Measurements from ENCODE around the gene BTG2. TPM values are rescaled to one million over a fixed set of nuclear protein-coding genes. Genes with fewer than 3 reads are reported as not detected.
"Not testable (repeated sequence)": the region's sequence is repeated elsewhere in the genome, so short reads cannot be mapped to it uniquely, and the experiment has no call there.

BTG2 gene
- total RNA-seq, 1 donor from 2014 or later = 33.7 TPM

DNA sequence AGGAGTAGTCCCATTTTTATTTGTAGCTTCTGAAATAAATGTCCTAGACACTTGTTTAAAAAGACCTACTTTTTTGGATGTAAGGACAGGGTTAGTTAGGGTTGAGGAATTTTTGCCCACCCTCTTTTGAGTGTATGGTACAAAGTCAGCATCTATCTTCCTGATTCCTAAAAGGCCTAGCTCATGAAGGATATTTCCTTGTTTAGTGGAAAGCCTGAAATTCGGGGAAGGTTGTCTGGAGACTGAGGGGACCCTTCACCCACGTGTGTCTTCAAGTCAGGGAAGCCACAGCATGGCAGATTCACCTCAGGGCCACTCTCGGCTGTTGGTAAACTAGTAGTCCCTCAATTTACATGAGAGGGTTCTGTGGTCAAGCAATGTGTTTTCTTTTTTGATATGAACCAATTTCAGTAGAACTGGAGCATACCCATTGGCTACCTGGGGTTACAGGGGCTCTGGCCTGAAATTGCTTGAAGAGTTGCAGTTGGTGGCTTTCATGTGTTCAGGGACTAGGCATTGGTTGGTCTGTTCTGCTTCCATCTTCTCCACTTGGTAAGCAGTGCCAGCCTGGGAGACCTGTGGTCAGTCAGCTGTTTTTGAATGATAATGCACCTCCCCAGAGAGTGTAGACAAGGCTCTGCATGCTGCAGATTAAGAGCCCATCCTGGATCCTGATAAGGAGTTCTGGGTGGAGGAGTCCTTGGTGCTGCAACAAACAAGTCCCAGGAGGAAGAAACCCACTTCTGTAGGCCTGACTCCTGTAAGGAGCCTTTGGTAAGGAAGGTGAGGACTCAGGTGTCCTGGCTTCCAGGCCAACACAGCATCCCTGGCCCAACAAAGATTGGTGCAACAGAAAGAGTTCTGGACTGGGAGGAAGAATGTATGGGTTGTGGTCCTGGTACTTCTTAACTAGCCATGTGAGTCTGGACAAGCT is 6.3 kb downstream of the BTG2 start:
- H3K4me1 Mint-ChIP-seq (ENCODE audit: unreplicated experiment) = peaks cover 34% of the 10 kb centered on the region
- TF ChIP-seq, protein P1, sequence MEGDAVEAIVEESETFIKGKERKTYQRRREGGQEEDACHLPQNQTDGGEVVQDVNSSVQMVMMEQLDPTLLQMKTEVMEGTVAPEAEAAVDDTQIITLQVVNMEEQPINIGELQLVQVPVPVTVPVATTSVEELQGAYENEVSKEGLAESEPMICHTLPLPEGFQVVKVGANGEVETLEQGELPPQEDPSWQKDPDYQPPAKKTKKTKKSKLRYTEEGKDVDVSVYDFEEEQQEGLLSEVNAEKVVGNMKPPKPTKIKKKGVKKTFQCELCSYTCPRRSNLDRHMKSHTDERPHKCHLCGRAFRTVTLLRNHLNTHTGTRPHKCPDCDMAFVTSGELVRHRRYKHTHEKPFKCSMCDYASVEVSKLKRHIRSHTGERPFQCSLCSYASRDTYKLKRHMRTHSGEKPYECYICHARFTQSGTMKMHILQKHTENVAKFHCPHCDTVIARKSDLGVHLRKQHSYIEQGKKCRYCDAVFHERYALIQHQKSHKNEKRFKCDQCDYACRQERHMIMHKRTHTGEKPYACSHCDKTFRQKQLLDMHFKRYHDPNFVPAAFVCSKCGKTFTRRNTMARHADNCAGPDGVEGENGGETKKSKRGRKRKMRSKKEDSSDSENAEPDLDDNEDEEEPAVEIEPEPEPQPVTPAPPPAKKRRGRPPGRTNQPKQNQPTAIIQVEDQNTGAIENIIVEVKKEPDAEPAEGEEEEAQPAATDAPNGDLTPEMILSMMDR (IDR thresholded peaks at IDR 0.05) = no peak
- no peaks in the 10 kb centered on the region for H3K9me3 Mint-ChIP-seq (ENCODE audit: unreplicated experiment)
- no peak overlapping the region for H3K27ac Mint-ChIP-seq (ENCODE audit: unreplicated experiment)
- H3K4me3 Mint-ChIP-seq (ENCODE audit: unreplicated experiment) = no peak overlapping the region
- H3K36me3 Mint-ChIP-seq (ENCODE audit: unreplicated experiment) = peaks cover 35% of the 10 kb centered on the region
- peaks cover 1% of the 10 kb centered on the region for H3K27me3 Mint-ChIP-seq (ENCODE audit: unreplicated experiment)
- no peak for DNase-seq (ENCODE audit: extremely low spot score, unreplicated experiment)

DNA sequence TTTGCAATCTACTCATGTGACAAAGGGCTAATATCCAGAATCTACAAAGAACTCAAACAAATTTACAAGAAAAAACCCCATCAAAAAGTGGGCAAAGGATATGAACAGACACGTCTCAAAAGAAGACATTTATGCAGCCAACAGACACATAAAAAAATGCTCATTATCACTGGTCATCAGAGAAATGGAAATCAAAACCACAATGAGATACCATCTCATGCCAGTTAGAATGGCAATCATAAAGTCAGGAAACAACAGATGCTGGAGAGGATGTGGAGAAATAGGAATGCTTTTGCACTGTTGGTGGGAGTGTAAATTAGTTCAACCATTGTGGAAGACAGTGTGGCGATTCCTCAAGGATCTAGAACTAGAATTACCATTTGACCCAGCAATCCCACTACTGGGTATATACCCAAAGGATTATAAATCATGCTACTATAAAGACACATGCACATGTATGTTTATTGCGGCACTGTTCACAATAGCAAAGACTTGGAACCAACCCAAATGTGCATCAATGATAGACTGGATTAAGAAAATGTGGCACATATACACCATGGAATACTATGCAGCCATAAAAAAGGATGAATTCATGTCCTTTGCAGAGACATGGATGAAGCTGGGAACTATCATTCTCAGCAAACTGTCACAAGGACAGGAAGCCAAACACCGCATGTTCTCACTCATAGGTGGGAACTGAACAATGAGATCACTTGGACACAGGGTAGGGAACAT is 8.9 kb downstream of the BTG2 start:
- H3K4me1 Mint-ChIP-seq (ENCODE audit: unreplicated experiment); H3K4me3 Mint-ChIP-seq (ENCODE audit: unreplicated experiment); DNase-seq (ENCODE audit: extremely low spot score, unreplicated experiment); H3K27ac Mint-ChIP-seq (ENCODE audit: unreplicated experiment); H3K9me3 Mint-ChIP-seq (ENCODE audit: unreplicated experiment): not testable (repeated sequence)
- Mint-ChIP-seq H3K27me3 (ENCODE audit: unreplicated experiment) (peaks cover 21% of the 10 kb centered on the region), H3K36me3 (ENCODE audit: unreplicated experiment) (peaks cover 12% of the 10 kb centered on the region)

DNA sequence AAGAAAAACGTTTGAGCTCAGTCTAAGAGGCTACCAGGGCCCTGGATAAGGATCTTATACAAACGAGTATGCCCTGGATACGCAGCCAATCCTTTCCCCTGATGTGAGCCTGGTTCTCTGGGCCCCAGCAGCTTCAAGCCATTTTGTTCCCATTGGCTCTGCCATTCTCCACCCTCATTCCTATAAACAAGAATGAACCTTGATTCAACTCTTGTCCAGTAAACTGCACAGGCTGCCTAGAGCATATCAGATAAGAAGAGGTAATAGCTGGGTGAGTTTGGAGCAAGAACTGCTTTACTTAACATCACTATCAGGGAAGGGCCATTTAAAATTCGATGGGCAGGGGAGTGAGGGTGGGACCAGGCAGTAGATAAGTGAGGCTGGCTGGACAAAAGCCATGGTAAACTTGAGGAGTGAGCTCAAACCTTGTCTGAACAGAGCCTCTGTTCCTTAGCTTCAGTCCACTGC is 11.3 kb downstream of the BTG2 start:
- Mint-ChIP-seq H3K27ac (ENCODE audit: unreplicated experiment) (no peak overlapping the region), H3K4me3 (ENCODE audit: unreplicated experiment) (no peak overlapping the region), H3K36me3 (ENCODE audit: unreplicated experiment) (peaks cover 2% of the 10 kb centered on the region), H3K9me3 (ENCODE audit: unreplicated experiment) (no peaks in the 10 kb centered on the region), H3K4me1 (ENCODE audit: unreplicated experiment) (peaks cover 2% of the 10 kb centered on the region), H3K27me3 (ENCODE audit: unreplicated experiment) (peaks cover 36% of the 10 kb centered on the region)
- DNase-seq (ENCODE audit: extremely low spot score, unreplicated experiment) = no peak
- TF ChIP-seq, protein P1 (IDR thresholded peaks at IDR 0.05) = no peak

DNA sequence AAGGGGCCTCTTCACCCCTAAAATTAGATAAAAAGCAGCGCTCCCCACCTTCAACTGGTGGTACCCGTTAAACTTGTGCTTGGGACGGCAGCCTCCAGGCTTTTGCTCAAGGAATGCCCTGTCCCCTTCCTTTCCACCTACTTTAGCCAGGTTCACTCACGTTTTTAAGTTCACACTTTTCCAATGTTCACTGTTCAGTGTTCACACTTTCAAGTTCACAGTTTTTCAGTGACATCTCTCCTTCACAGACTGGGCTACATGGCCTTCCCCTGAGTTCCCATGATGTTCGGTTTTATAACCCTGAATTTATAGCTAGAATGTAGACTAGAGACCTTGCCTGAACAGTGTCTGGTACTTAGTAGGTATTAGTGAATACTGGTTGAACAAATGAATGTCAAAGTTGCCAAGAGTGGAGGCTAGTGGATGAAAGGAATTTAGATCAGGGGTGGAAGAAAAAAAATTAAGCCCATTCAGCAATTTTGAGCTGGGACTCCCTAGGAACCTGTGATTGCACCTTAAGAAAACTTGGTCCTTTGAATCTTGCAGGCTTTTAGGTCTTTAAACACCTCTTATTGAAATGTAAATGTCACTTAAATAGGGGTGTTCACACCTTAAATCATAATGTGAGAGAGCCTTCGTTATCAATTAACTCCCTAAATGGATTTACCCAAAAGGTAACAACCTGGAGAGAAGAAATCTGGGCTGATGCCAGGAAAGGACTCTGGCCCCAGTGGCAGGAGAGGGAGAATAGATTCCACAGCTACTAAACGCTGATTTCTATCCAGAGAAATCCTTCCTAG is 12.3 kb downstream of the BTG2 start:
- Mint-ChIP-seq H3K9me3 (ENCODE audit: unreplicated experiment) (no peaks in the 10 kb centered on the region), H3K4me1 (ENCODE audit: unreplicated experiment) (peaks cover 5% of the 10 kb centered on the region), H3K4me3 (ENCODE audit: unreplicated experiment) (no peak overlapping the region), H3K27me3 (ENCODE audit: unreplicated experiment) (peaks cover 41% of the 10 kb centered on the region), H3K27ac (ENCODE audit: unreplicated experiment) (no peak overlapping the region), H3K36me3 (ENCODE audit: unreplicated experiment) (peaks cover 2% of the 10 kb centered on the region)
- DNase-seq (ENCODE audit: extremely low spot score, unreplicated experiment) = no peak
- TF ChIP-seq, protein P1 (IDR thresholded peaks at IDR 0.05) = no peak

DNA sequence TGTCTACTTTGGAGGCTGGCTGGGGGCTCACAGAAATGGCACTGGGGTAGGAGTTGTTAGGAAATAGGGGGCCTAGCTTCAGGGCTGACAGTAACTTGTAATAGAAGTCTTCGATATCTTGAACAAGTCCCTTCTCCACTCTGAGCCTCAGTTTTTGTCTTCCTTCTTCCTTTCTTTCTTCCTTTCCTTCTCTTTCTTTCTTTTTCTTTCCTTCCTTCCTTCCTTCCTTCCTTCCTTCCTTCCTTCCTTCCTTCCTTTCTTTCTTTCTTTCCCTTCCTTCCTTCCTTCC is 12.9 kb downstream of the BTG2 start:
- Mint-ChIP-seq H3K9me3 (ENCODE audit: unreplicated experiment) (no peaks in the 10 kb centered on the region), H3K4me3 (ENCODE audit: unreplicated experiment) (no peak overlapping the region), H3K4me1 (ENCODE audit: unreplicated experiment) (peaks cover 11% of the 10 kb centered on the region), H3K36me3 (ENCODE audit: unreplicated experiment) (peaks cover 2% of the 10 kb centered on the region), H3K27ac (ENCODE audit: unreplicated experiment) (no peak overlapping the region), H3K27me3 (ENCODE audit: unreplicated experiment) (peaks cover 47% of the 10 kb centered on the region)
- TF ChIP-seq, protein P1 (IDR thresholded peaks at IDR 0.05) = no peak
- DNase-seq (ENCODE audit: extremely low spot score, unreplicated experiment) = no peak
